OCI-LY3 (cell line): ENCODE data around the gene ABHD15.
A peak's percentile ranks its signal among the peaks of the same experiment; 100 is the strongest.

Experiments used
- H2AFZ ChIP-seq: fragments of 200-600, 300-600 bp; shearing (Covaris generic); 2 replicates; pipeline ENCODE4 v1.6.0; 2014; ENCODE audit warnings: antibody characterized with exemption, low read depth, low read length
- H3K27ac ChIP-seq: fragments of 200-600, 300-600 bp; sonication (generic); 2 replicates; pipeline ENCODE4 v1.5.1; 2014; ENCODE audit warnings: mild to moderate bottlenecking, low read length, moderate library complexity, mixed read lengths
- H3K27me3 ChIP-seq: fragments of 200-600, 300-600 bp; sonication (generic); 2 replicates; pipeline ENCODE4 v1.6.1; 2014; ENCODE audit warnings: low read depth, low read length, mixed read lengths
- H3K36me3 ChIP-seq: fragments of 200-600, 300-600 bp; sonication (generic); replicated peaks from 2 replicates; pipeline ENCODE3; 2014; ENCODE audit warnings: low read depth, low read length, mixed read lengths
- H3K4me1 ChIP-seq: fragments of 300-600, 200-600 bp; sonication (generic); 2 replicates; pipeline ENCODE4 v1.6.1; 2014; ENCODE audit warnings: low read length, mixed read lengths
- H3K4me2 ChIP-seq: fragments of 200-600, 300-600 bp; sonication (generic); 2 replicates; pipeline ENCODE4 v1.6.1; 2014; ENCODE audit warnings: low read length, mixed read lengths
- H3K4me3 ChIP-seq: fragments of 300-600, 200-600 bp; sonication (generic); 2 replicates; pipeline ENCODE4 v1.5.1; 2014; ENCODE audit warnings: antibody characterized with exemption, mild to moderate bottlenecking, low read length, moderate library complexity
- H3K79me2 ChIP-seq: fragments of 300-600, 200-600 bp; shearing (Covaris generic); 2 replicates; pipeline ENCODE4 v1.6.1; 2014; ENCODE audit warnings: mild to moderate bottlenecking, low read length, mixed read lengths
- H3K9ac ChIP-seq: fragments of 300-600, 200-600 bp; shearing (Covaris generic); 2 replicates; pipeline ENCODE4 v1.6.0; 2014; ENCODE audit warnings: mild to moderate bottlenecking, low read length, moderate library complexity
- H3K9me3 ChIP-seq: fragments of 200-600, 300-600 bp; shearing (Covaris generic); 2 replicates; pipeline ENCODE4 v1.6.1; 2014; ENCODE audit warnings: low read length, mixed read lengths; ENCODE audit not compliant: insufficient read depth
- H4K20me1 ChIP-seq: fragments of 200-600, 300-600 bp; sonication (generic); 2 replicates; pipeline ENCODE4 v1.6.1; 2016; ENCODE audit warnings: low read length, mixed read lengths; ENCODE audit not compliant: insufficient read depth
- EZH2phosphoT487 ChIP-seq: fragments of 200-600 bp; shearing (Covaris generic); IDR thresholded peaks from 2 replicates; pipeline ENCODE4 v1.6.1; 2018; ENCODE audit warnings: antibody characterized with exemption, mixed run types, low read depth
- TF ChIP-seq, protein P1 (sequence below): fragments of 200-600, 300-600 bp; sonication (generic); IDR thresholded peaks from 2 replicates; pipeline ENCODE4 v1.5.1; 2014; ENCODE audit warnings: antibody characterized with exemption, low read length, low read depth

The ABHD15 gene

GRCh38 chr17:29568331-29569244, 1.8 kb upstream of the ABHD15 start, which contains the start of gene TP53I13:
TP53I13 (plus strand) TSS chr17:29568701; CDS start chr17:29568759, 58 bp downstream.
- peak within 1 kb of the TSS; percentile 98 for H3K4me2 ChIP-seq
- peak within 1 kb of the TSS; percentile 73; the same call in 1 of the 2 replicates for H2AFZ ChIP-seq
- H3K36me3 ChIP-seq: no peaks in the 10 kb centered on the region
- no peak for TF ChIP-seq EZH2phosphoT487
- TF ChIP-seq, protein P1, sequence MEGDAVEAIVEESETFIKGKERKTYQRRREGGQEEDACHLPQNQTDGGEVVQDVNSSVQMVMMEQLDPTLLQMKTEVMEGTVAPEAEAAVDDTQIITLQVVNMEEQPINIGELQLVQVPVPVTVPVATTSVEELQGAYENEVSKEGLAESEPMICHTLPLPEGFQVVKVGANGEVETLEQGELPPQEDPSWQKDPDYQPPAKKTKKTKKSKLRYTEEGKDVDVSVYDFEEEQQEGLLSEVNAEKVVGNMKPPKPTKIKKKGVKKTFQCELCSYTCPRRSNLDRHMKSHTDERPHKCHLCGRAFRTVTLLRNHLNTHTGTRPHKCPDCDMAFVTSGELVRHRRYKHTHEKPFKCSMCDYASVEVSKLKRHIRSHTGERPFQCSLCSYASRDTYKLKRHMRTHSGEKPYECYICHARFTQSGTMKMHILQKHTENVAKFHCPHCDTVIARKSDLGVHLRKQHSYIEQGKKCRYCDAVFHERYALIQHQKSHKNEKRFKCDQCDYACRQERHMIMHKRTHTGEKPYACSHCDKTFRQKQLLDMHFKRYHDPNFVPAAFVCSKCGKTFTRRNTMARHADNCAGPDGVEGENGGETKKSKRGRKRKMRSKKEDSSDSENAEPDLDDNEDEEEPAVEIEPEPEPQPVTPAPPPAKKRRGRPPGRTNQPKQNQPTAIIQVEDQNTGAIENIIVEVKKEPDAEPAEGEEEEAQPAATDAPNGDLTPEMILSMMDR: no peak
- peak within 1 kb of the TSS; percentile 96 for H3K4me3 ChIP-seq
- H4K20me1 ChIP-seq: no peaks in the 10 kb centered on the region
- H3K27me3 ChIP-seq: no peaks in the 10 kb centered on the region
- H3K9ac ChIP-seq: peak within 1 kb of the TSS; percentile 85
- peak within 1 kb of the TSS; percentile 82 for H3K27ac ChIP-seq
- H3K79me2 ChIP-seq: peaks cover 26% of the 10 kb centered on the region
- H3K9me3 ChIP-seq: no peaks in the 10 kb centered on the region
- peaks cover 19% of the 10 kb centered on the region for H3K4me1 ChIP-seq

DNA sequence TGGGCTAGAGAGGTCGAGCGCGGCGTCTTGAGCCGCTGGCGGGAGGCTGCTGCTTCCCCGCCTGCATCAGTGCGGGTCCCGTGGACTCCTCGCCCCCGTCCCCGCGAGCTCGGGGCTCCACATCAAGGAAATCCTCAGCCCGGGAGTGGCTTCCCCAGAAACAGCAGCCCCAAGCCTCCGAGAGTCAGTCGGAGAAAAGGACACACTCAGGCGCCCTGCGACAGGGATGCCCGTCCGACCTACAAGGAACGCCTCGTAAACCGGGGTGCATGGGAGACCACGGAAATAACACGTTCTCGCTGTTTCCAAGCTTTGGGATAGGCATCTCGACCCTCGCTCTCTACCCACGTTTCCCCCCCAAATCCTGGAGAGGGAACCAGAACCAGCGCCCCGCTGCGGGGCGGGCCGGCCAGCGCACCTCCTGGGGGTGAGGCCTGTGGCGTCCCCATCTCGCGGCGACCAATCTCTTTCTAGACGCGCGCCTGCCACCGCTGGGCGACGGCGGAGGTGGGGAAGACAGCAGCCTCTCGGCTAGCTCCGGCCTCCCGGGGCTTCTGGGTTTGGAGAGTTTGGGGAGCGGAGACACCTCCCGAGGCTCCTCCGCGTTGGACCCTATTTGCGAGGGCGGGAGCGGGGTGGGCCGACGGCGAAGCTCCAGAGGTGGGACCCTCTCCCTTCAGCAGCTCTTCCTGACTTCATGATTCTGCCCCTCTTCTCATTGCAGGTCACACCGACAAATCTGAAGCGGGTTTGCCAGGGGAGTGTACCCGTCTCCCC, 905 bp upstream of the ABHD15 start:
- TF ChIP-seq, protein P1: peak; percentile 50
- no peak for TF ChIP-seq EZH2phosphoT487
- peaks cover 14% of the 10 kb centered on the region for H3K4me1 ChIP-seq
- H3K27ac ChIP-seq: peak overlapping the region; percentile 82
- peak overlapping the region; percentile 75 for H3K9ac ChIP-seq
- H3K4me2 ChIP-seq: peak overlapping the region; percentile 98
- H2AFZ ChIP-seq: peak overlapping the region; percentile 4; the same call in 1 of the 2 replicates
- H3K4me3 ChIP-seq: peak overlapping the region; percentile 80
- H4K20me1 ChIP-seq: no peaks in the 10 kb centered on the region
- H3K36me3 ChIP-seq: no peaks in the 10 kb centered on the region
- no peaks in the 10 kb centered on the region for H3K27me3 ChIP-seq
- no peaks in the 10 kb centered on the region for H3K9me3 ChIP-seq
- peaks cover 26% of the 10 kb centered on the region for H3K79me2 ChIP-seq

GRCh38 chr17:29567304-29567553, 392 bp upstream of the ABHD15 start:
- H2AFZ ChIP-seq: no peak overlapping the region; the same call in 1 of the 2 replicates
- peak overlapping the region; percentile 75 for H3K9ac ChIP-seq
- peak overlapping the region; percentile 82 for H3K27ac ChIP-seq

More at GRCh38 chr17:29567304-29567553, 392 bp upstream of the ABHD15 start:
- Histone ChIP-seq H3K4me2 (peak overlapping the region; percentile 98), H3K4me1 (peaks cover 11% of the 10 kb centered on the region), H4K20me1 (no peaks in the 10 kb centered on the region), H3K4me3 (peak overlapping the region; percentile 80), H3K36me3 (peaks cover 5% of the 10 kb centered on the region), H3K27me3 (no peaks in the 10 kb centered on the region), H3K79me2 (peaks cover 26% of the 10 kb centered on the region), H3K9me3 (no peaks in the 10 kb centered on the region)
- no peak for TF ChIP-seq EZH2phosphoT487
- TF ChIP-seq, protein P1: no peak
